Gastrocnemius medialis (tissue), 4 donors: Measurements from ENCODE around the gene TNPO2. TPM values are rescaled to one million over a fixed set of nuclear protein-coding genes. Genes with fewer than 3 reads are reported as not detected.

Source experiments
- ATAC-seq, 2 donors: fragments of 150-250 bp; one replicate each; pipeline ENCODE4 v1.9.1; 2016
- DNase-seq, 2 donors: peaks; one replicate each; pipeline ENCODE4 v3.0.0-alpha.2; 2019
- H3K27ac ChIP-seq, 4 donors: fragments of 200-600 bp; sonication (generic); 1 replicate in 1 of 4; 2 replicates in 3 of 4; pipeline ENCODE4 v1.5.1; 2016 to 2018; ENCODE audit warnings: mild to moderate bottlenecking in 2 of 4, moderate library complexity in 1 of 4
- H3K27me3 ChIP-seq, 3 donors: fragments of 200-600 bp; sonication (generic) in 2 of 3; 1 replicate in 1 of 3; 2 replicates in 2 of 3; pipeline versions ENCODE4 v1.5.1 to v1.6.0; 2016 to 2019; ENCODE audit warnings: mild to moderate bottlenecking in 1 of 3, moderate library complexity in 1 of 3
- H3K36me3 ChIP-seq, 2 donors: fragments of 200-600 bp; sonication (generic) in 1 of 2; one replicate each; pipeline ENCODE4 v1.5.1; 2017 to 2018
- H3K4me1 ChIP-seq, 2 donors: fragments of 200-600 bp; sonication (generic) in 1 of 2; one replicate each; pipeline ENCODE4 v1.5.1; 2016 to 2017; ENCODE audit warnings: mild to moderate bottlenecking in 2 of 2
- H3K4me3 ChIP-seq, 4 donors: fragments of 200-600 bp; sonication (generic) in 3 of 4; 1 replicate in 1 of 4; 2 replicates in 3 of 4; pipeline ENCODE4 v1.5.1; 2016 to 2019; ENCODE audit warnings: mild to moderate bottlenecking in 2 of 4
- H3K9me3 ChIP-seq, 3 donors: fragments of 200-600 bp; sonication (generic) in 2 of 3; 1 replicate in 1 of 3; 2 replicates in 2 of 3; pipeline ENCODE4 v1.5.1; 2016 to 2019
- POLR2A ChIP-seq, 2 donors: fragments of 450-650 bp; IDR thresholded peaks; one replicate each; pipeline ENCODE4 v1.6.1; 2017; ENCODE audit warnings: antibody characterized with exemption in 2 of 2, mild to moderate bottlenecking in 2 of 2, moderate library complexity in 2 of 2
- in situ Hi-C, 4 donors: fragments of 200-750 bp; cut with MboI; loops; one replicate each; pipeline versions ENCODE4 v1.15.0 to v1.8.0; 2017; ENCODE audit warnings: low sequenced_read_pairs in 4 of 4
- intact Hi-C: fragments of 100-400 bp; cut with DNase I; formaldehyde crosslinking; loops from one replicate; pipeline ENCODE4 v1.15.1; 2023; ENCODE audit warnings: low total_unique reads
- total RNA-seq, 4 donors: library from RNA; depleted of rRNA; stranded (reverse); fragments of >200 nt; gene quantifications; one replicate each; pipeline versions ENCODE4 v1.1.0 to v1.2.3, GENCODE V29; 2016
- TF ChIP-seq, protein P1 (sequence below), 5 experiments: fragments of 450-650 bp in 3 of 5; fragments of 200-600 bp in 2 of 5; sonication (generic) in 2 of 5; IDR thresholded peaks in 4 of 5; conservative IDR thresholded peaks in 1 of 5; 1 replicate in 4 of 5; 2 replicates in 1 of 5; pipeline ENCODE4 v1.5.1; 2016 to 2019; ENCODE audit warnings: antibody characterized with exemption in 5 of 5, mild to moderate bottlenecking in 3 of 5, moderate library complexity in 3 of 5

TNPO2 gene
- total RNA-seq, 4 donors from 2014 or later, result 32.1 to 49.9 (median 42.0) TPM

DNA sequence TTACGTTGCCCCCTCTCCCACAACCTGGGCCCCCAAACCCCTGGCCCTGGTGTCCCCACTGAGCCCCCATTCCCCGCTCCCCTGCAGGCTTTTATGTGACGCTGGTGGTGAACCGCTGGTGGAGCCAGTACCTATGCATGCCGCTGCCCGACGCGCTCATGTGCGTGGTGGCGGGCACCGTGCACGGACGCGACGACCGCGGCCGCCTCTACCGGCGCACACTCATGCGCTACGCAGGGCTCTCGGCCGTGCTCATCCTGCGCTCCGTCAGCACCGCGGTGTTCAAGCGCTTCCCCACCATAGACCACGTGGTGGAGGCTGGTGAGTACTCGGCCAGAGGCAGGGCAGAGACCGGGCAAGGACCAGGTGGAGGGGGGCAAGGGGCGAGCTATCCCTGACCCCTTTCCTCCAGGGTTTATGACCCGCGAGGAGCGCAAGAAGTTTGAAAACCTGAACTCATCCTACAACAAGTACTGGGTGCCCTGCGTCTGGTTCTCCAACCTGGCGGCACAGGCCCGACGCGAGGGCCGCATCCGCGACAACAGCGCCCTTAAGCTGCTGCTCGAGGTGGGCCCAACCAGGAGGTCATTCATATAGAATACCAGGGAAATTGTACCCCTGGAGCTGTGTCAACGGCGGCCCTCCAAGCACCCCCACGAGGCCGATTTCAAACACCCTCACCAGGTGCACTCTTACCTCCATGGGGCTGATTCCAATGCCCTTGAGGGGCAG is 30.9 kb upstream of the TNPO2 start:
- in situ Hi-C loops, result loop anchor here in 1 of 4 donors (5.0 kb wide), 1 partner anchor 93 kb away; no protein-coding TSS in a partner anchor
- Histone ChIP-seq H3K36me3 (no peaks in the 10 kb centered on the region), H3K4me3 (no peak overlapping the region), H3K4me1 (peaks cover 8 to 11% of the 10 kb centered on the region in 2 donors), H3K27me3 (peaks cover 15 to 18% (median 16%) of the 10 kb centered on the region in 3 donors), H3K9me3 (no peaks in the 10 kb centered on the region), H3K27ac (no peak overlapping the region)
- DNase-seq, result no peak
- intact Hi-C loops, result loop anchor here (5.0 kb wide), 1 partner anchor 42 kb away; no protein-coding TSS in a partner anchor
- TF ChIP-seq, protein P1, sequence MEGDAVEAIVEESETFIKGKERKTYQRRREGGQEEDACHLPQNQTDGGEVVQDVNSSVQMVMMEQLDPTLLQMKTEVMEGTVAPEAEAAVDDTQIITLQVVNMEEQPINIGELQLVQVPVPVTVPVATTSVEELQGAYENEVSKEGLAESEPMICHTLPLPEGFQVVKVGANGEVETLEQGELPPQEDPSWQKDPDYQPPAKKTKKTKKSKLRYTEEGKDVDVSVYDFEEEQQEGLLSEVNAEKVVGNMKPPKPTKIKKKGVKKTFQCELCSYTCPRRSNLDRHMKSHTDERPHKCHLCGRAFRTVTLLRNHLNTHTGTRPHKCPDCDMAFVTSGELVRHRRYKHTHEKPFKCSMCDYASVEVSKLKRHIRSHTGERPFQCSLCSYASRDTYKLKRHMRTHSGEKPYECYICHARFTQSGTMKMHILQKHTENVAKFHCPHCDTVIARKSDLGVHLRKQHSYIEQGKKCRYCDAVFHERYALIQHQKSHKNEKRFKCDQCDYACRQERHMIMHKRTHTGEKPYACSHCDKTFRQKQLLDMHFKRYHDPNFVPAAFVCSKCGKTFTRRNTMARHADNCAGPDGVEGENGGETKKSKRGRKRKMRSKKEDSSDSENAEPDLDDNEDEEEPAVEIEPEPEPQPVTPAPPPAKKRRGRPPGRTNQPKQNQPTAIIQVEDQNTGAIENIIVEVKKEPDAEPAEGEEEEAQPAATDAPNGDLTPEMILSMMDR (IDR thresholded peaks at IDR 0.05 in 4 of 5, conservative IDR thresholded peaks at IDR 0.05 in 1 of 5), result no peak
- no peak for TF ChIP-seq POLR2A (IDR thresholded peaks at IDR 0.05)
- ATAC-seq, result no peak

DNA sequence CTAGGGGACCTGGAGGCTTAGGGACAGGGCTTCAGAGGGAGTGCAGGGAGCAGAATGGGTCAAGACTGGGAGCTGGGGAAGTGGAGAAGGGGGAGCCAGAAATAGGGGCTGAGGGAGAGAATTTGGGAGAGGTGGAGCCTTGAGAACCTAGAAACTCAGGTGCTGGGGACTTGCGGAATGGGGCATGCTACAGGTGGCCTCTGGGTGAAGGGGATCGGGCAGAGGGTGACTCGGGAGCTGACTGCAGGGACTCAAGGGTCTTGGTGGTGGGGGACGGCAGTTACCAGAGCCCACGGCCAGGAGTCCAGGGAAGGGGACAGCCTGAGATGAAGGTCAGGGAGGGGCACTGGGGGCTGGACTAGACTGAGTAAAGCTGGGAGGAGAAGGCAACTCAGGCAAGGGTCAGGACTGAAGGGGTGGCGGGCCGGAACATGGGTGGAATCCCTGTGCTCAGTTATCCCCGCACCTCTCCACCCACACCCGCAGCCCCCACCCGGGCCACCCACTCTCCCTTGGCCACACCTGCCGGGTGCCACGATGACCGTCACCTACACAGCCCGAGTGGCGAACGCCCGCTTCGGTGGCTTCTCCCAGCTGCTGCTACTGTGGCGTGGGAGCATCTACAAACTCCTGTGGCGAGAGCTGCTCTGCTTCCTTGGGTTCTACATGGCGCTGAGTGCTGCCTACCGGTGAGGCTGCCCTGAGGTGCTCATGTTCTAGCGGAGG is 28.5 kb upstream of the TNPO2 start:
- peaks cover 1 to 3% of the 10 kb centered on the region in 2 donors for H3K4me1 ChIP-seq
- no peak for DNase-seq

DNA sequence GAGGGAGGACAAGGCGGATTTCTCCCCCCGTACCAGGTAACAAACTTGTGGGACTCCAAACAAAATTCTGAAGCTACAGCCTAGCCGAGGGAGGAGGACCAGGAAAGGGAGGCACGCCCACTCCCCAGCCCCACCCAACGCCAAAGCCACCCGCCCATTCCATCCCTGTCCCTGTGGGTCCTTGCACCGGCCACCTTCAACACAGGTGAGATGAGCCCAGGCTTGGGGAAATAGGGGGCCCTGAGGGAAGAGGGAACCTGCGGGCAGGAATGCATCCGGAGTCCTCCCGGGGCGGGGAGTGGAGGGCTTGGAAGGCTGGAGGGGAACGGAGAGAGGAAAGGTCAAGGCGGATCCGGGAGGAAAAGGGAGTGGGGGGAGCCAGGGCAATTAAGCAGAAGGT is 27.9 kb upstream of the TNPO2 start, which contains the start of gene BEST2:
TSS of gene BEST2 (plus strand) at position 157 of the 400 bp plus-strand sequence. CDS start 802 bp downstream, outside the sequence.
- Histone ChIP-seq H3K27me3 (peaks cover 15 to 27% (median 18%) of the 10 kb centered on the region in 3 donors), H3K4me3 (no peak within 1 kb of the TSS), H3K9me3 (no peaks in the 10 kb centered on the region), H3K36me3 (peaks cover 0 to 19% of the 10 kb centered on the region in 2 donors), H3K4me1 (peaks cover 0 to 3% of the 10 kb centered on the region in 2 donors), H3K27ac (no peak within 1 kb of the TSS)
- in situ Hi-C loops (no loop called here), intact Hi-C loops (no loop called here)
- no peak for ATAC-seq
- no peak for DNase-seq
- TF ChIP-seq, protein P1 (IDR thresholded peaks at IDR 0.05 in 4 of 5, conservative IDR thresholded peaks at IDR 0.05 in 1 of 5), result no peak
- no peak for TF ChIP-seq POLR2A (IDR thresholded peaks at IDR 0.05)

More for the DNA sequence above, 28.5 kb upstream of the TNPO2 start:
- Histone ChIP-seq H3K27ac (no peak overlapping the region), H3K9me3 (no peaks in the 10 kb centered on the region), H3K36me3 (peaks cover 0 to 13% of the 10 kb centered on the region in 2 donors), H3K27me3 (peaks cover 15 to 27% (median 18%) of the 10 kb centered on the region in 3 donors), H3K4me3 (no peak overlapping the region)
- TF ChIP-seq, protein P1 (IDR thresholded peaks at IDR 0.05 in 4 of 5, conservative IDR thresholded peaks at IDR 0.05 in 1 of 5), result no peak
- TF ChIP-seq POLR2A (IDR thresholded peaks at IDR 0.05), result no peak
- intact Hi-C loops (no loop called here), in situ Hi-C loops (no loop called here)
- ATAC-seq, result no peak

DNA sequence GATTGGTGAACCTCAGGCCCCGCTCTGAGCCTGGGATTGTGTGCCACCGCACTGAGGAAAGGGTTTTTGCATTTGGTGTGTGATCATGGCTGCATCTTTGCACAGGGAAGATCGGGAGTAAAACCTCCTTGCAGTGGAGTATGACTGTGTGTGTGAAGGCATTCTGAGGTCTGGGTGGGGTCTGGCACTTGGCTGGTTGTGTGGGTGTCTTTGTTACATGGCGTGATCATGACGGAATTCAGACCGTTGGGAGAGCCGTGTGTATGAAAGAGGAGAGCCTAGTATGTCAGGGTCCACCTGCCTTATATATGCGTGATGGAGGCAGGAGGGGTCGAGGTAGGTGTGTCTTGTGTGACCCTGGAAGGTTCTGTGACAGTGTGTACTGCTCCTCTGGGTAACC is 27.1 kb upstream of the TNPO2 start:
- peaks cover 15 to 27% (median 18%) of the 10 kb centered on the region in 3 donors for H3K27me3 ChIP-seq
- intact Hi-C loops, result no loop called here

More for the DNA sequence above, 27.1 kb upstream of the TNPO2 start:
- Histone ChIP-seq H3K9me3 (no peaks in the 10 kb centered on the region), H3K27ac (no peak overlapping the region), H3K4me3 (no peak overlapping the region), H3K4me1 (peaks cover 0 to 3% of the 10 kb centered on the region in 2 donors), H3K36me3 (peaks cover 0 to 27% of the 10 kb centered on the region in 2 donors)
- DNase-seq, result no peak
- no peak for ATAC-seq
- TF ChIP-seq POLR2A (IDR thresholded peaks at IDR 0.05), result no peak
- in situ Hi-C loops, result no loop called here
